CD4-positive, alpha-beta T cell (primary cell): ENCODE results near the gene TSPAN1. TPM values are rescaled to one million over a fixed set of nuclear protein-coding genes. Genes with fewer than 3 reads are reported as not detected.

Experiments
- ATAC-seq: fragments of 200-7000 bp; cut with Tn5 transposase; one replicate; pipeline ENCODE4 v1.10.0; 2022; ENCODE audit warnings: mild to moderate bottlenecking; ENCODE audit not compliant: poor library complexity
- CTCF ChIA-PET: fragments of 350-600 bp; sonication (Branson Sonifier 250); formaldehyde crosslinking; loops from one replicate; lab custom pipeline; 2021; ENCODE audit warnings: antibody characterized with exemption, inconsistent platforms; lab: Charles Lee
- POLR2A ChIA-PET: fragments of 350-600 bp; sonication (Branson Sonifier 250); formaldehyde crosslinking; loops from one replicate; lab custom pipeline; 2021; ENCODE audit warnings: antibody characterized with exemption, inconsistent platforms; lab: Charles Lee
- DNase-seq, 14 experiments: peaks; one replicate each; pipeline ENCODE4 v3.0.0-alpha.2; 2013 to 2020; ENCODE audit warnings: mixed read lengths in 2 of 14
- H3K27ac ChIP-seq, 2 donors: one replicate each; pipeline versions ENCODE4 v1.5.1 to v1.7.0; 2013; ENCODE audit warnings: low read length in 2 of 2, low read depth in 1 of 2, mild to moderate bottlenecking in 1 of 2
- H3K27me3 ChIP-seq, 2 experiments: 1 replicate in 1 of 2; 2 replicates in 1 of 2; pipeline versions ENCODE4 v1.6.1 to v1.7.0; 2013; ENCODE audit warnings: low read length in 2 of 2, control low read depth in 1 of 2, mild to moderate bottlenecking in 1 of 2, moderate library complexity in 1 of 2; ENCODE audit not compliant: insufficient read depth in 2 of 2, control insufficient read depth in 1 of 2
- H3K36me3 ChIP-seq: one replicate; pipeline ENCODE4 v1.6.1; 2013; ENCODE audit warnings: low read length, control low read depth; ENCODE audit not compliant: insufficient read depth
- H3K4me1 ChIP-seq: one replicate; pipeline ENCODE4 v1.6.1; 2013; ENCODE audit warnings: low read length, control low read depth; ENCODE audit not compliant: insufficient read depth
- H3K4me3 ChIP-seq: one replicate; pipeline ENCODE4 v1.5.1; 2013; ENCODE audit warnings: mild to moderate bottlenecking, low read length, moderate library complexity
- H3K9me3 ChIP-seq, 2 experiments: 1 replicate in 1 of 2; 2 replicates in 1 of 2; pipeline versions ENCODE4 v1.6.1 to v1.7.0; 2013; ENCODE audit warnings: low read length in 2 of 2, mild to moderate bottlenecking in 2 of 2, control low read depth in 1 of 2, moderate library complexity in 1 of 2; ENCODE audit not compliant: control insufficient read depth in 1 of 2, insufficient read depth in 1 of 2
- H3K27ac Mint-ChIP-seq: one replicate; pipeline ENCODE4 v1.8.0; 2020; ENCODE audit warnings: mixed read lengths
- H3K27me3 Mint-ChIP-seq: one replicate; pipeline ENCODE4 v1.8.0; 2021; ENCODE audit warnings: mixed read lengths
- H3K36me3 Mint-ChIP-seq: one replicate; pipeline ENCODE4 v1.8.0; 2021; ENCODE audit warnings: low read depth, mixed read lengths
- H3K4me1 Mint-ChIP-seq: one replicate; pipeline ENCODE4 v1.8.0; 2021; ENCODE audit warnings: low read depth, mixed read lengths
- H3K4me3 Mint-ChIP-seq: one replicate; pipeline ENCODE4 v1.8.0; 2020; ENCODE audit warnings: mild to moderate bottlenecking, mixed read lengths
- H3K9me3 Mint-ChIP-seq: one replicate; pipeline ENCODE4 v1.8.0; 2020; ENCODE audit warnings: mixed read lengths
- CTCF ChIP-seq: fragments of 200-600 bp; IDR thresholded peaks from one replicate; pipeline ENCODE4 v1.8.0; 2022; ENCODE audit warnings: antibody characterized with exemption, mild to moderate bottlenecking
- intact Hi-C, 2 experiments: fragments of 100-400 bp; cut with DNase I in 1 of 2; cut with micrococcal nuclease in 1 of 2; formaldehyde crosslinking; loops; one replicate each; pipeline versions ENCODE4 v1.15.1 to v1.9.0; 2023 to 2025; cut with DNase I, micrococcal nuclease
- total RNA-seq, 174 experiments: library from RNA in 2 of 174; stranded (reverse) in 2 of 174; gene quantifications; one replicate each; pipeline ENCODE4 v1.2.3 and lab custom pipeline; 2021 to 2026

The TSPAN1 gene
- total RNA-seq, 2 experiments from 2014 or later = not detected

DNA sequence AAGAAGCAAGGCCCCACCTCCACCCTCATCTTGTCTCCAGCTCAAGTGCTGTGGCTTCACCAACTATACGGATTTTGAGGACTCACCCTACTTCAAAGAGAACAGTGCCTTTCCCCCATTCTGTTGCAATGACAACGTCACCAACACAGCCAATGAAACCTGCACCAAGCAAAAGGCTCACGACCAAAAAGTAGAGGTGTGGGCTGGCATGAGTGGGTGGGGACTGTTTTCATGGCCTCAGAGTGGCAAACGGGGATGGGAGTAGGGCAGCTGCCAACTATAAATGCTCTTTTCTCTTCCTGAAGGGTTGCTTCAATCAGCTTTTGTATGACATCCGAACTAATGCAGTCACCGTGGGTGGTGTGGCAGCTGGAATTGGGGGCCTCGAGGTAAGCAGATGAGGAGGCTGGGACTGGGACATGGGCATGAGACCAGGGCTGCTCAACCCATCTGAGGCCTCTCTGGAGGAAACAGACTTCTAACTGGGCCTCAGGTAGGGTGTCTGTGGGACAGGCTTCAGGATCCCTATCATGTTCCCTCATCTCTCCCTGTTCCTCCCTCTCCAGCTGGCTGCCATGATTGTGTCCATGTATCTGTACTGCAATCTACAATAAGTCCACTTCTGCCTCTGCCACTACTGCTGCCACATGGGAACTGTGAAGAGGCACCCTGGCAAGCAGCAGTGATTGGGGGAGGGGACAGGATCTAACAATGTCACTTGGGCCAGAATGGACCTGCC lies 10.2 kb downstream of the TSPAN1 start:
- Mint-ChIP-seq H3K27ac (peak overlapping the region; percentile 27), H3K4me1 (peaks cover 11% of the 10 kb centered on the region), H3K9me3 (no peaks in the 10 kb centered on the region), H3K36me3 (peaks cover 19% of the 10 kb centered on the region), H3K4me3 (no peak overlapping the region), H3K27me3 (no peaks in the 10 kb centered on the region)
- H3K27me3 ChIP-seq = peaks cover 0 to 3% of the 10 kb centered on the region in 2 experiments
- H3K36me3 ChIP-seq = peaks cover 19% of the 10 kb centered on the region
- no peak for TF ChIP-seq CTCF
- ATAC-seq = peak; percentile 76
- intact Hi-C loops = no loop called here
- no peaks in the 10 kb centered on the region for H3K9me3 ChIP-seq
- no peak overlapping the region for H3K27ac ChIP-seq
- CTCF ChIA-PET = no interaction called here
- H3K4me1 ChIP-seq = peaks cover 6% of the 10 kb centered on the region
- POLR2A ChIA-PET = no interaction called here
- no peak overlapping the region for H3K4me3 ChIP-seq
- peak in 1 of 14 experiments; percentile 22 for DNase-seq

GRCh38 chr1:46186076-46186475 lies 11.2 kb downstream of the TSPAN1 start:
- Mint-ChIP-seq H3K4me3 (no peak overlapping the region), H3K9me3 (no peaks in the 10 kb centered on the region), H3K27me3 (no peaks in the 10 kb centered on the region), H3K36me3 (peaks cover 26% of the 10 kb centered on the region), H3K27ac (peak overlapping the region; percentile 27), H3K4me1 (peaks cover 11% of the 10 kb centered on the region)
- H3K4me3 ChIP-seq = no peak overlapping the region
- no peak overlapping the region for H3K27ac ChIP-seq
- intact Hi-C loops = no loop called here
- POLR2A ChIA-PET = no interaction called here
- no peaks in the 10 kb centered on the region for H3K27me3 ChIP-seq
- DNase-seq (no peak), ATAC-seq (no peak)
- H3K4me1 ChIP-seq = peaks cover 6% of the 10 kb centered on the region
- CTCF ChIA-PET = no interaction called here
- H3K9me3 ChIP-seq = no peaks in the 10 kb centered on the region
- peaks cover 27% of the 10 kb centered on the region for H3K36me3 ChIP-seq
- no peak for TF ChIP-seq CTCF

GRCh38 chr1:46187106-46187869 lies 12.4 kb downstream of the TSPAN1 start:
- no peaks in the 10 kb centered on the region for H3K27me3 Mint-ChIP-seq
- ChIA-PET POLR2A (no interaction called here), CTCF (no interaction called here)
- no peak overlapping the region for H3K27ac ChIP-seq
- peaks cover 6% of the 10 kb centered on the region for H3K4me1 ChIP-seq
- peaks cover 11% of the 10 kb centered on the region for H3K4me1 Mint-ChIP-seq
- no peak overlapping the region for H3K4me3 ChIP-seq
- peaks cover 36% of the 10 kb centered on the region for H3K36me3 ChIP-seq
- H3K4me3 Mint-ChIP-seq = no peak overlapping the region
- H3K36me3 Mint-ChIP-seq = peaks cover 38% of the 10 kb centered on the region
- DNase-seq = no peak
- H3K9me3 Mint-ChIP-seq = no peaks in the 10 kb centered on the region
- intact Hi-C loops = no loop called here
- peak overlapping the region; percentile 37 for H3K27ac Mint-ChIP-seq
- no peaks in the 10 kb centered on the region for H3K9me3 ChIP-seq
- ATAC-seq = no peak
- no peaks in the 10 kb centered on the region for H3K27me3 ChIP-seq
- TF ChIP-seq CTCF = no peak
